ENCODE data around the gene PLIN5. TPM values are rescaled to one million over a fixed set of nuclear protein-coding genes. Genes with fewer than 3 reads are reported as not detected.
A peak's percentile ranks its signal among the peaks of the same experiment; 100 is the strongest.

PLIN5 gene
- total RNA-seq, 1 donor from 2014 or later: 0.54 TPM

GRCh38 chr19:4541114-4541805 lies 6.2 kb upstream of the PLIN5 start:
- Mint-ChIP-seq H3K9me3 (ENCODE audit: unreplicated experiment) (peaks cover 4% of the 10 kb centered on the region), H3K27ac (ENCODE audit: unreplicated experiment) (no peak overlapping the region), H3K4me3 (ENCODE audit: unreplicated experiment) (no peak overlapping the region), H3K27me3 (ENCODE audit: unreplicated experiment) (peaks cover 10% of the 10 kb centered on the region), H3K4me1 (ENCODE audit: low read depth, unreplicated experiment) (no peaks in the 10 kb centered on the region), H3K36me3 (ENCODE audit: unreplicated experiment) (peaks cover 11% of the 10 kb centered on the region)
- TF ChIP-seq CTCF (IDR thresholded peaks at IDR 0.05; ENCODE audit: partially characterized antibody, unreplicated experiment): no peak
- DNase-seq: no peak

- Mint-ChIP-seq H3K27ac (ENCODE audit: unreplicated experiment) (no peak within 1 kb of the TSS), H3K27me3 (ENCODE audit: unreplicated experiment) (peaks cover 10% of the 10 kb centered on the region), H3K4me1 (ENCODE audit: low read depth, unreplicated experiment) (no peaks in the 10 kb centered on the region), H3K9me3 (ENCODE audit: unreplicated experiment) (peaks cover 4% of the 10 kb centered on the region), H3K36me3 (ENCODE audit: unreplicated experiment) (peaks cover 11% of the 10 kb centered on the region), H3K4me3 (ENCODE audit: unreplicated experiment) (peak within 1 kb of the TSS; percentile 6)
- TF ChIP-seq CTCF (IDR thresholded peaks at IDR 0.05; ENCODE audit: partially characterized antibody, unreplicated experiment): no peak
- no peak for DNase-seq
Observed at GRCh38 chr19:4539693-4540581, 4.9 kb upstream of the PLIN5 start, which contains the start of gene LRG1. Gene LRG1, minus strand, starts transcription at chr19:4540036. Its CDS starts 23 bp downstream, at chr19:4540013.

- no peak for TF ChIP-seq CTCF (IDR thresholded peaks at IDR 0.05; ENCODE audit: partially characterized antibody, unreplicated experiment)
- peaks cover 10% of the 10 kb centered on the region for H3K27me3 Mint-ChIP-seq (ENCODE audit: unreplicated experiment)
- H3K4me3 Mint-ChIP-seq (ENCODE audit: unreplicated experiment): peak overlapping the region; percentile 6
- no peak overlapping the region for H3K27ac Mint-ChIP-seq (ENCODE audit: unreplicated experiment)
- H3K4me1 Mint-ChIP-seq (ENCODE audit: low read depth, unreplicated experiment): no peaks in the 10 kb centered on the region
- H3K36me3 Mint-ChIP-seq (ENCODE audit: unreplicated experiment): peaks cover 11% of the 10 kb centered on the region
- no peak for DNase-seq
- H3K9me3 Mint-ChIP-seq (ENCODE audit: unreplicated experiment): peaks cover 4% of the 10 kb centered on the region
Observed at GRCh38 chr19:4539169-4539692, 4.2 kb upstream of the PLIN5 start.

GRCh38 chr19:4538601-4538954 lies 3.6 kb upstream of the PLIN5 start:
- Mint-ChIP-seq H3K36me3 (ENCODE audit: unreplicated experiment) (peaks cover 11% of the 10 kb centered on the region), H3K4me1 (ENCODE audit: low read depth, unreplicated experiment) (no peaks in the 10 kb centered on the region), H3K27me3 (ENCODE audit: unreplicated experiment) (peaks cover 10% of the 10 kb centered on the region), H3K4me3 (ENCODE audit: unreplicated experiment) (no peak overlapping the region), H3K9me3 (ENCODE audit: unreplicated experiment) (peaks cover 4% of the 10 kb centered on the region), H3K27ac (ENCODE audit: unreplicated experiment) (no peak overlapping the region)
- DNase-seq: no peak
- TF ChIP-seq CTCF (IDR thresholded peaks at IDR 0.05; ENCODE audit: partially characterized antibody, unreplicated experiment): no peak

Data from glutamatergic neuron (in vitro differentiated cells).